ENCODE data around the gene GPN3. TPM values are rescaled to one million over a fixed set of nuclear protein-coding genes. Genes with fewer than 3 reads are reported as not detected.
"Not testable (repeated sequence)": the region's sequence is repeated elsewhere in the genome, so short reads cannot be mapped to it uniquely, and the experiment has no call there.

Gene GPN3
- total RNA-seq, 4 donors from 2014 or later, result 3.3 to 41.2 (median 16.4) TPM

GRCh38 chr12:110426406-110426805, 41.7 kb downstream of the GPN3 start:
- Histone ChIP-seq H3K4me1 (no peaks in the 10 kb centered on the region), H3K9me3 (no peaks in the 10 kb centered on the region), H3K27me3 (no peaks in the 10 kb centered on the region), H3K4me3 (no peak overlapping the region), H3K27ac (no peak overlapping the region), H3K36me3 (no peaks in the 10 kb centered on the region)
- intact Hi-C loops (cut with DNase I; ENCODE audit: low total_unique reads), result no loop called here
- TF ChIP-seq POLR2A (IDR thresholded peaks at IDR 0.05) (no peak), CTCF (IDR thresholded peaks at IDR 0.05) (no peak)
- DNase-seq, result no peak

GRCh38 chr12:110424237-110424636, 43.8 kb downstream of the GPN3 start:
- no peak for TF ChIP-seq CTCF (IDR thresholded peaks at IDR 0.05)
- TF ChIP-seq POLR2A (IDR thresholded peaks at IDR 0.05), result no peak
- Histone ChIP-seq H3K4me3 (no peak overlapping the region), H3K9me3 (no peaks in the 10 kb centered on the region), H3K36me3 (no peaks in the 10 kb centered on the region), H3K27me3 (no peaks in the 10 kb centered on the region), H3K27ac (no peak overlapping the region), H3K4me1 (no peaks in the 10 kb centered on the region)
- DNase-seq, result no peak
- intact Hi-C loops (cut with DNase I; ENCODE audit: low total_unique reads), result no loop called here

GRCh38 chr12:110421701-110422100, 46.4 kb downstream of the GPN3 start:
- no peak overlapping the region for H3K4me3 ChIP-seq
- peak overlapping the region; percentile 2 to 27 for H3K27ac ChIP-seq
- intact Hi-C loops (cut with DNase I; ENCODE audit: low total_unique reads), result no loop called here

GRCh38 chr12:110421159-110421661, 46.8 kb downstream of the GPN3 start:
- intact Hi-C loops (cut with DNase I; ENCODE audit: low total_unique reads), result no loop called here
- Histone ChIP-seq H3K9me3 (no peaks in the 10 kb centered on the region), H3K4me1 (no peaks in the 10 kb centered on the region), H3K36me3 (no peaks in the 10 kb centered on the region), H3K27ac (no peak overlapping the region), H3K27me3 (no peaks in the 10 kb centered on the region), H3K4me3 (no peak overlapping the region)
- no peak for DNase-seq
- TF ChIP-seq POLR2A (IDR thresholded peaks at IDR 0.05) (no peak), CTCF (IDR thresholded peaks at IDR 0.05) (no peak)

More at GRCh38 chr12:110421701-110422100, 46.4 kb downstream of the GPN3 start:
- H3K4me1 ChIP-seq, result no peaks in the 10 kb centered on the region
- H3K36me3 ChIP-seq, result no peaks in the 10 kb centered on the region
- H3K27me3 ChIP-seq, result no peaks in the 10 kb centered on the region
- no peaks in the 10 kb centered on the region for H3K9me3 ChIP-seq
- no peak for TF ChIP-seq POLR2A (IDR thresholded peaks at IDR 0.05)
- no peak for TF ChIP-seq CTCF (IDR thresholded peaks at IDR 0.05)
- no peak for DNase-seq

GRCh38 chr12:110420644-110421043, 47.4 kb downstream of the GPN3 start:
- H3K4me3 ChIP-seq; intact Hi-C loops (cut with DNase I; ENCODE audit: low total_unique reads); H3K36me3 ChIP-seq; H3K9me3 ChIP-seq; H3K27me3 ChIP-seq; H3K27ac ChIP-seq; H3K4me1 ChIP-seq; DNase-seq: not testable (repeated sequence)

GRCh38 chr12:110417113-110417512, 50.9 kb downstream of the GPN3 start:
- intact Hi-C loops (cut with DNase I; ENCODE audit: low total_unique reads); H3K27me3 ChIP-seq; H3K4me3 ChIP-seq; H3K27ac ChIP-seq; H3K36me3 ChIP-seq; H3K4me1 ChIP-seq; H3K9me3 ChIP-seq; DNase-seq: not testable (repeated sequence)

GRCh38 chr12:110410086-110410485, 58.0 kb downstream of the GPN3 start:
- H3K9me3 ChIP-seq; H3K4me3 ChIP-seq; DNase-seq; H3K27me3 ChIP-seq; H3K36me3 ChIP-seq; intact Hi-C loops (cut with DNase I; ENCODE audit: low total_unique reads); H3K27ac ChIP-seq; H3K4me1 ChIP-seq: not testable (repeated sequence)

GRCh38 chr12:110405126-110405662, 62.9 kb downstream of the GPN3 start:
- intact Hi-C loops (cut with DNase I; ENCODE audit: low total_unique reads); H3K27ac ChIP-seq; DNase-seq; H3K36me3 ChIP-seq; H3K9me3 ChIP-seq; H3K4me3 ChIP-seq; H3K27me3 ChIP-seq; H3K4me1 ChIP-seq: not testable (repeated sequence)
